B cell (primary cell): ENCODE measurements around the gene HYI. TPM values are rescaled to one million over a fixed set of nuclear protein-coding genes. Genes with fewer than 3 reads are reported as not detected.
"Not testable (repeated sequence)": the region's sequence is repeated elsewhere in the genome, so short reads cannot be mapped to it uniquely, and the experiment has no call there.

Experiments used
- ATAC-seq: fragments of 200-7000 bp; cut with Tn5 transposase; one replicate; pipeline ENCODE4 v1.10.0; 2021; ENCODE audit warnings: low read depth, mild to moderate bottlenecking, moderate number of reproducible peaks, moderate library complexity
- CTCF ChIA-PET: fragments of 350-600 bp; sonication (Branson Sonifier 250); formaldehyde crosslinking; loops from one replicate; lab custom pipeline; 2021; ENCODE audit warnings: antibody characterized with exemption, inconsistent platforms; lab: Charles Lee
- POLR2A ChIA-PET: fragments of 350-600 bp; sonication (Branson Sonifier 250); formaldehyde crosslinking; loops from one replicate; lab custom pipeline; 2021; ENCODE audit warnings: antibody characterized with exemption; lab: Charles Lee
- DNase-seq: peaks from one replicate; pipeline ENCODE4 v3.0.0; 2013
- H2AFZ ChIP-seq: 2 replicates; pipeline ENCODE4 v1.6.1; 2012; ENCODE audit warnings: mild to moderate bottlenecking, low read depth, low read length; ENCODE audit not compliant: insufficient read depth, poor library complexity, severe bottlenecking
- H3K27ac ChIP-seq, 2 donors: 1 replicate in 1 of 2; 2 replicates in 1 of 2; pipeline ENCODE4 v1.5.1; 2012 to 2013; ENCODE audit warnings: low read length in 2 of 2, mild to moderate bottlenecking in 2 of 2, moderate library complexity in 1 of 2
- H3K27me3 ChIP-seq, 4 experiments: fragments of 200-600 bp in 1 of 4; sonication (generic) in 1 of 4; replicated peaks in 1 of 4; 1 replicate in 2 of 4; 2 replicates in 2 of 4; pipeline versions ENCODE4 v1.6.1 to v1.7.0; 2013 to 2016; ENCODE audit warnings: low read length in 3 of 4, mild to moderate bottlenecking in 2 of 4, mixed read lengths in 1 of 4, moderate library complexity in 1 of 4; ENCODE audit not compliant: insufficient read depth in 4 of 4, control insufficient read depth in 3 of 4; ENCODE audit errors: control extremely low read depth in 1 of 4
- H3K36me3 ChIP-seq, 2 experiments: replicated peaks in 1 of 2; 1 replicate in 1 of 2; 2 replicates in 1 of 2; pipeline versions ENCODE4 v1.6.1 to v1.7.1; 2013; ENCODE audit warnings: low read length in 1 of 2; ENCODE audit not compliant: insufficient read depth in 2 of 2, control insufficient read depth in 1 of 2; ENCODE audit errors: control extremely low read depth in 1 of 2, extremely low read depth in 1 of 2
- H3K4me1 ChIP-seq, 2 donors: fragments of 200-600 bp in 1 of 2; sonication (generic) in 1 of 2; 1 replicate in 1 of 2; 2 replicates in 1 of 2; pipeline versions ENCODE4 v1.5.1 to v1.6.1; 2013 to 2017; ENCODE audit warnings: low read length in 2 of 2; ENCODE audit not compliant: control insufficient read depth in 2 of 2, insufficient read depth in 2 of 2
- H3K4me2 ChIP-seq: replicated peaks from 2 replicates; pipeline ENCODE3; 2012; ENCODE audit warnings: mild to moderate bottlenecking, low read depth, low read length; ENCODE audit not compliant: poor library complexity, severe bottlenecking
- H3K4me3 ChIP-seq, 5 experiments: fragments of 200-600 bp in 1 of 5; sonication (generic) in 1 of 5; 1 replicate in 3 of 5; 2 replicates in 2 of 5; pipeline versions ENCODE4 v1.5.1 to v1.7.0; 2011 to 2016; ENCODE audit warnings: low read length in 4 of 5, mild to moderate bottlenecking in 4 of 5, low read depth in 2 of 5, control low read depth in 1 of 5, moderate library complexity in 1 of 5; ENCODE audit not compliant: insufficient read depth in 1 of 5; ENCODE audit errors: control extremely low read depth in 1 of 5, extremely low read depth in 1 of 5
- H3K79me2 ChIP-seq: fragments of 200-600 bp; sonication (generic); one replicate; pipeline ENCODE4 v1.6.0; 2016; ENCODE audit warnings: low read length; ENCODE audit not compliant: control insufficient read depth, insufficient read depth
- H3K9ac ChIP-seq: fragments of 200-600 bp; sonication (generic); 2 replicates; pipeline ENCODE4 v1.6.1; 2017; ENCODE audit warnings: mild to moderate bottlenecking, low read length, moderate library complexity
- H3K9me3 ChIP-seq, 3 donors: one replicate each; pipeline versions ENCODE4 v1.6.1 to v1.7.1; 2013; ENCODE audit warnings: low read length in 2 of 3; ENCODE audit not compliant: control insufficient read depth in 2 of 3, insufficient read depth in 1 of 3; ENCODE audit errors: control extremely low read depth in 1 of 3
- H4K20me1 ChIP-seq: 2 replicates; pipeline ENCODE4 v1.6.0; 2012; ENCODE audit warnings: mild to moderate bottlenecking, low read length; ENCODE audit not compliant: insufficient read depth, control insufficient read depth, poor library complexity, severe bottlenecking
- H3K27ac Mint-ChIP-seq: one replicate; pipeline ENCODE4 v1.8.0; 2021; ENCODE audit warnings: mixed read lengths
- H3K27me3 Mint-ChIP-seq: one replicate; pipeline ENCODE4 v1.8.0; 2021; ENCODE audit warnings: mixed read lengths
- H3K4me1 Mint-ChIP-seq: one replicate; pipeline ENCODE4 v1.8.0; 2021; ENCODE audit warnings: mixed read lengths
- H3K4me3 Mint-ChIP-seq: one replicate; pipeline ENCODE4 v1.8.0; 2021; ENCODE audit warnings: mixed read lengths
- H3K9me3 Mint-ChIP-seq: one replicate; pipeline ENCODE4 v1.8.0; 2022; ENCODE audit warnings: mixed read lengths; ENCODE audit not compliant: insufficient read depth
- EZH2 ChIP-seq: IDR thresholded peaks from 2 replicates; pipeline ENCODE4 v1.6.1; 2012; ENCODE audit warnings: borderline replicate concordance, low read depth, mild to moderate bottlenecking, moderate library complexity, low read length; ENCODE audit not compliant: insufficient read depth, poor library complexity, severe bottlenecking
- WGBS: methylation state at CpG from one replicate; pipeline ENCODE4 v1.1.5; 2013; ENCODE audit warnings: missing lambda C conversion rate; ENCODE audit not compliant: insufficient coverage; 5-methylcytosine and 5-hydroxymethylcytosine counted together
- intact Hi-C: fragments of 100-400 bp; cut with micrococcal nuclease; formaldehyde crosslinking; loops from one replicate; pipeline ENCODE4 v1.10.0; 2022
- polyA plus RNA-seq: library from polyadenylated mRNA; depleted of rRNA; stranded (reverse); fragments of >200 nt; gene quantifications from 2 replicates; pipeline ENCODE4 v1.2.3, GENCODE V29; 2012
- total RNA-seq, 2 donors: library from RNA; stranded (reverse); fragments of 120-200 nt in 1 of 2; gene quantifications; 1 replicate in 1 of 2; 2 replicates in 1 of 2; pipeline versions ENCODE4 v1.2.3 to v1.2.4, GENCODE V29; 2013 to 2022
- TF ChIP-seq, protein P1 (sequence below): fragments of 200-600 bp; IDR thresholded peaks from one replicate; pipeline ENCODE4 v1.8.0; 2022; ENCODE audit warnings: antibody characterized with exemption, mild to moderate bottlenecking

The HYI gene
- total and polyA plus RNA-seq, 2 donors (not counting 1 experiment from before 2014, with no cell fraction given), result 21.0 to 26.5 TPM

DNA sequence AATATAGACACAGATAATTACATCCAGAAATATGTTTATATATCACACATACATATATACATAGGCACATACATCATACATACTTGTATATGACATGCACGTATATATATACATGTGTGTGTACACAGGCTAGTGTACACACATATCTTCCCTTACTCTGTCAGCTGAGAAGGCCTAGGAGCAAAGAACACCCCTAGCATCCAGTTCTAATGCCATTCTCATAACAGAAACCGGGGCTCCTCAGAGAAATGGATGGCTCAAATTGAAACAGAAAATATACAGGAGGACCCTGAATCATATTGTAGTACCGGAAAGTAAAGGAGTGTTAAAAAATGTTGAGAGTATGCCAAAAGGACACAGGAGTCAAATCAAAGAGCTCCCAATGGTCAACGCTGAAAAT, 19.7 kb upstream of the HYI start:
- Histone ChIP-seq H3K4me2 (no peak overlapping the region), H3K4me3 (no peak overlapping the region), H4K20me1 (no peaks in the 10 kb centered on the region), H3K36me3 (no peaks in the 10 kb centered on the region), H3K9ac (no peak overlapping the region), H3K79me2 (no peaks in the 10 kb centered on the region), H3K27me3 (no peaks in the 10 kb centered on the region), H3K9me3 (no peaks in the 10 kb centered on the region), H3K27ac (no peak overlapping the region), H2AFZ (no peak overlapping the region), H3K4me1 (no peaks in the 10 kb centered on the region)
- Mint-ChIP-seq H3K4me3 (no peak overlapping the region), H3K27ac (no peak overlapping the region), H3K27me3 (peaks cover 27% of the 10 kb centered on the region), H3K4me1 (peaks cover 1% of the 10 kb centered on the region), H3K9me3 (no peaks in the 10 kb centered on the region)
- DNase-seq (no peak), ATAC-seq (no peak)
- POLR2A ChIA-PET, result no interaction called here
- CTCF ChIA-PET, result interaction anchor here (1.2 kb wide), 1 partner anchor 290 kb away, joined by 3 read pairs; no protein-coding TSS in a partner anchor
- intact Hi-C loops, result no loop called here
- WGBS, result no CpG with 5 or more reads among the region's 4 CpGs
- TF ChIP-seq, protein P1, sequence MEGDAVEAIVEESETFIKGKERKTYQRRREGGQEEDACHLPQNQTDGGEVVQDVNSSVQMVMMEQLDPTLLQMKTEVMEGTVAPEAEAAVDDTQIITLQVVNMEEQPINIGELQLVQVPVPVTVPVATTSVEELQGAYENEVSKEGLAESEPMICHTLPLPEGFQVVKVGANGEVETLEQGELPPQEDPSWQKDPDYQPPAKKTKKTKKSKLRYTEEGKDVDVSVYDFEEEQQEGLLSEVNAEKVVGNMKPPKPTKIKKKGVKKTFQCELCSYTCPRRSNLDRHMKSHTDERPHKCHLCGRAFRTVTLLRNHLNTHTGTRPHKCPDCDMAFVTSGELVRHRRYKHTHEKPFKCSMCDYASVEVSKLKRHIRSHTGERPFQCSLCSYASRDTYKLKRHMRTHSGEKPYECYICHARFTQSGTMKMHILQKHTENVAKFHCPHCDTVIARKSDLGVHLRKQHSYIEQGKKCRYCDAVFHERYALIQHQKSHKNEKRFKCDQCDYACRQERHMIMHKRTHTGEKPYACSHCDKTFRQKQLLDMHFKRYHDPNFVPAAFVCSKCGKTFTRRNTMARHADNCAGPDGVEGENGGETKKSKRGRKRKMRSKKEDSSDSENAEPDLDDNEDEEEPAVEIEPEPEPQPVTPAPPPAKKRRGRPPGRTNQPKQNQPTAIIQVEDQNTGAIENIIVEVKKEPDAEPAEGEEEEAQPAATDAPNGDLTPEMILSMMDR, result no peak
- TF ChIP-seq EZH2, result no peak

DNA sequence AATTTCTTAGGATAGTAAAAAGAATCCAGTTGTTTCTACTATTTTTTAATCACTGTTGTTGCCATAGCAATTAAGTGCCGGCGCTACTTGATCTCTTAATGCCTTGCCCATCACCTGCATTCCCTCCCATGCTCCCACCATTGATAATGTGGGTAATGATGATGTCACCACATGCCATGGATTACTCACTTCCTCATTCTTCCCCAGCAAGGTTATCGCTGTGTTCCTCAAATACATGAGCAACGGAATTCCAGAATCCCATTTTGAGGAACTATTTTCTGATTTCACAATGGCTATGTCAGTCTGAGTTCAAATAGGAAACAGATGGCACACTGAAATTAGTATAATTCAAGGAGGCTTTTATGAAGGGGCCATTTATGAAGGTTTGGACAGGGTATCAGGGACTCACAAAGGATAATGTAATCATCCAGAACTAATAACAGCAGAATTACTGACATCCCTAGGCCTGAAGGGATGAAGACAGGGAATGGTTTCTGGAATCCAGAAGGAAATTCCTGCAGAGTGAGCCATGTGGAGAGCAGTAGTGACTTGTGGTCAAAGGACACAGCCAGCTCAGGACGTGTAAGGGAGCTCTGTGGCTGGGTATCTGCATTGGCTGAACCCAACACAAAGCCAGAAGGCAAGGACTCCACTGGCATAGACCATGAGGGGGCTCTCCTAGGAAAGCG, 18.9 kb upstream of the HYI start:
- H3K4me2 ChIP-seq, H3K4me1 ChIP-seq, H3K9me3 Mint-ChIP-seq, H3K36me3 ChIP-seq, H3K27me3 ChIP-seq, H3K4me3 Mint-ChIP-seq, H3K4me3 ChIP-seq, ATAC-seq, H3K27ac ChIP-seq, H2AFZ ChIP-seq, H3K9me3 ChIP-seq, H4K20me1 ChIP-seq, H3K27ac Mint-ChIP-seq, H3K4me1 Mint-ChIP-seq, POLR2A ChIA-PET, H3K79me2 ChIP-seq, intact Hi-C loops, H3K9ac ChIP-seq, DNase-seq: not testable (repeated sequence)
- CTCF ChIA-PET, result interaction anchor here (1.2 kb wide), 1 partner anchor 291 kb away, joined by 3 read pairs; no protein-coding TSS in a partner anchor
- 75% methylated on average over 2 of the region's 6 CpGs for WGBS
- peaks cover 27% of the 10 kb centered on the region for H3K27me3 Mint-ChIP-seq
